GM18511 (cell line): ENCODE results near the gene ZNF618.

Experiments
- ATAC-seq: cut with Tn5 transposase; IDR thresholded peaks from one replicate; pipeline ENCODE4 v1.9.1; 2021; ENCODE audit warnings: mild to moderate bottlenecking, moderate library complexity; ENCODE audit not compliant: unreplicated experiment

The ZNF618 gene

DNA sequence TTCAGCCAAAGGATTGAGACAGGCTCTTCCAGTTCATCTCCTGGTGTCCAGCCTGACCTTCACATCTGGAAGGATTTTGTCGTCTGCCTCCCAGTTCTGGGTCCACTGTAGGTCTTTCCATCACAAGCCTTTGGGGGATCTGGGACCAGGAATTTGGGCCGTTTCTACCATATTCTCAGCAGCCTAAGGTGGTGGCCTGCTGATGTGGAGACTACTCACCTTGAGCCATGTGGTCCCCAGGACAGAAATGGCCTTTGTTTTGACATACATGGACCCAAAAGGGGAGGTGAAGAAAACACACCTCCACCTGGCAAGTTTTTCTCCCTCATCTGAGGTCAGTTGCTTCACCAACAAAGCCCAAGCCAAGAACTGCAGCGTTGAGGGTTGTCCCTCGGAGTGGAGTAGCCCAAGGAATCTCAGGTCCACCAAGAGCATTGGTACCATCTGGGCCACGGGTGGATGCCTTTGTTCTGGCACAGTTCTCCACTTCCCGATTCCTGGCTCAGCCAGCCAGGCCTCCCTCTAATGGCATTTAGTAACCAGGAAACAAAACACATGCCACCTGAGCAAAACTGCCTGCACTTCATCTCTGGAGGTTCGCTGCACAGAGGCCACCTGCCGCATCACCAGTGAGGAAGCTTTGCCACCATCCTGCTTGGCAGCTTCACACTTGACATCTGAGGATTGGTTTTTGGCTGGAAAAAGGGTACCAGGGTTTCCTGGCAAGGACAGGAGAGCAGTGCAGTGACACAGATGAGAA, 177.3 kb downstream of the ZNF618 start:
- ATAC-seq: no peak

- no peak for ATAC-seq
Measured at GRCh38 chr9:114054191-114054690, 178.1 kb downstream of the ZNF618 start.

GRCh38 chr9:114055061-114055460, 179.0 kb downstream of the ZNF618 start:
- no peak for ATAC-seq

DNA sequence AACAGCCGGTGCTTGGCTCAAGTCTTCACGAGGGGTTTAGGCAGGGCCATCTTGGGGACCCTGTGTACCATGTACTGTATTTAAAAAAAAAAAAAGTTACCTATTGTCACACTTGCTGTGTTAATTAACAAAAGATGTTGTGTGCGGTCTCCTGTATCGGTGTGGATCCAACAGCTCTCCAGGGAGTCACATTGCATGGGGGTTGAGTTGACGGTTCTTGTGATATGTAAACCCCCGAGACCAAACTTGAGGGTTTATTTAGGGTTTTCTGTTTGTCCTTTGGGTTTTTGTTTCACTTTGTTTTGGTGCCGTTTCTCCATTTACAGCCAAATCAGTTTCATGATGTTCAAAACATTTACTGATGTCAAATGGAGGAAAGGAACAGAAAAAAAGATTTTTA, 179.8 kb downstream of the ZNF618 start:
- no peak for ATAC-seq

GRCh38 chr9:114056527-114056926, 180.4 kb downstream of the ZNF618 start:
- ATAC-seq: no peak

GRCh38 chr9:114057161-114057885, 181.2 kb downstream of the ZNF618 start:
- ATAC-seq: no peak

DNA sequence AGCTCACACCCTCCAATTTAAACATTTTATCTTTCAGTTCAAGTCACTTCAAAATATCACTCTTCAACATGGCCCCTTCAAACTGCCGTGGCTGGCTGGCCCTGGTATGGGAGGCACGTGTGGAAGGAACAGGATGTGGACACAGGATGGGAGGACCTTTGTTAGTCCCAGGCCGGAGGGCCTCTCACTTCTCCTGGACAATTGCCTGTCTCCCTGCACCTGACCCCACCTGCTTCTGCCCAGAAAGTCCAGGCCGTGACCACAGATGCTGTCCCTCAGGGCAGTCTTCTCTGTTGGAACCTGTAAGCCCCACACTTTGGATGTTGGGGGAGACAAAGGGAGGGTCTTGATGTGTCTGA, 182.6 kb downstream of the ZNF618 start:
- ATAC-seq: no peak

GRCh38 chr9:114059047-114059803, 183.1 kb downstream of the ZNF618 start:
- no peak for ATAC-seq

GRCh38 chr9:114060070-114060469, 184.0 kb downstream of the ZNF618 start:
- ATAC-seq: no peak

- ATAC-seq: no peak
Measured at GRCh38 chr9:114060711-114061110, 184.6 kb downstream of the ZNF618 start.

DNA sequence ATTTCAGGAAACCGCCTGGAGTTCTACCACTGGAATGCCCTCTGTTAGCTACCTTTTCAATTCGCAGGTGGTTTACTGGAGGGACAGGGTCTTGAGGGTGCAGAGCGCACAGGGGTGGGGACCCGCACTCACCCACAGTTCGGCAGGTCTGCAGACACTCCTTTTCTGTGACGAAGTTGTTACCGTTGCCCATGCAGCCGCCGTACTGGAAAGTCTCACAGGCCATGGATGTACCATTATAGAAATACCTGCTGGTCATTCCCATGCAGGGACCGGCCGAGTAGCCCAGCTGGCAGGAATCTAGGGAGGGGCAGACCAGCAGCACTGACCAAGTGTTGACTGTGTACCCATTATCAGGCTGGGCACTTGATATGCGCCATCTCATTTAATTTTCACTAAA, 185.2 kb downstream of the ZNF618 start:
- no peak for ATAC-seq

GRCh38 chr9:114061830-114062474, 185.8 kb downstream of the ZNF618 start:
- ATAC-seq: no peak

- no peak for ATAC-seq
Measured at GRCh38 chr9:114065304-114065703, 189.2 kb downstream of the ZNF618 start.

DNA sequence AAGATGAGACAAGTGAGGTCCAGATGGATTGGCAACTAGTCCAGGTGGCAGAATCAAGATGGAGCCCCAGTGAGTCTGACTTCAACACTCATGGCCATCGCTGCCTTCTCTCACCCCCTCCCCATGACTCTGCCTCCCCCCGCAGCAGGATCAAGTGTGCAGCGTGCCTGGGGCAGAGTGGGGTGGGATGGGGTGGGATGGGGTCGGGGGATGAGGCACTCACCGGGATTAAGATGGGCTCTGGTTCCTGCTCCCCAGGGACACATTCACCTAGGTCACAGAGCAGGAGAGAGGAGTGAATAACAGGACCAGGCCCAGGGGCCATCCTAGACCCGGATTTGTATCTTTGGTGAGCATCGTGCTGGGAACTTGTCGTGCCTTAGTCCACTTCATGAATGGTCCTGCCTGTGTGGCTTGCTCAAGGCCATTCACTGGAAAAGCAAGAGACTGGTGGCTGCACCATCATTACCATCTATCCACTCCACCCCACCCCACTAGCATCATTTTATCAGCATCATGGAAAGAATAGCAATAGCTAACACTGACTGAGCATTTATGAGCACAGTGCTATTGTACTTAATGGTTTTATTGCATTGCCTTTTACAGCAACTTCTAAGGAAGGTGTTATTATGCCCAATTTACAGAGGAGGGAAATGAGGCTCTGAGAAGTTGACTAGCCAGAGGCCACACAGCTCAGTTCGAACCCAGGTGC, 193.5 kb downstream of the ZNF618 start:
- no peak for ATAC-seq

DNA sequence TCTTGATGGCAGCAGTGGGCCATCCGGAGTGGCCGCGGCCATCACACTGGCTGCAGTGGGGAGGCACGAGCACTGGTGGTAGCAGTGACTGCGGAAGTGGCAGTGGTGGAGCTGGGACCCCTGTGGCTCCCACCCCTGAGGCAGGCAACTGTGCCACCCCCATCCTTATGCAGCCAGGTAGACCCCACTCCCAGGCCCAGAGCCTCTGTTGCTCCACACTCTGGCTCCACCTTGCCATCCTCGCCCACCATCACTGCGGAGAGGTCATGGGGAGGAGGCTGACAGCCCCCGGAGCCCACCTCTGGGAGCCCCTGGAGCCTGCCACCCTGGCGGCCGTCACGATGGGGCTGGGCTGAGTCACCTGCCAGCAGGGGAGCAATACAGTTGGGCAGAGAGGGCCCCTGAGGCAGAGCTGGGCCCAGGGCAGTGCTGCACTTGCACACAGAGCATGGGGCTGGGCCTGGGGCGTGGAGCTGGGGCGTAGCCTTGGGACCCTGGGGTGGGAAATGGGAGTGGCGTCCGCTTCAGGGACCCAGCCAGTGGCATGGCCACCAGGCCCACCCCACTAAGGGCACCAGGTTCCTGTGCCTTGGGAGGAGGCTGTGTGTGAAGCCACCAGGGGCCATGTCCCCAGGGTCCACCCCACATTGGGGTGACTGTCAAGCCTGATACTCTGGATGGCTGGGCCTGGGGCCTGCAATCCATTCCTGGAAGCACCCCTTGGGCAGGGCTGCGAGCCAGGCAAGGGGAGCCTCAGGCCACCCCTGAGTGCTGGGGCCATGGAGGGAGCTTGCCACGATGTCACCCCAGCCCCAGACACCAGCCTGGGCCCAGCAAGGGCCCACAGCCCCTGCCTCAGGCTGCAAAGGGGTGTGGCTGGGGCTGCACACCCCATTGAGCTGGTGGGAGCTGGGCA, 194.3 kb downstream of the ZNF618 start:
- no peak for ATAC-seq

DNA sequence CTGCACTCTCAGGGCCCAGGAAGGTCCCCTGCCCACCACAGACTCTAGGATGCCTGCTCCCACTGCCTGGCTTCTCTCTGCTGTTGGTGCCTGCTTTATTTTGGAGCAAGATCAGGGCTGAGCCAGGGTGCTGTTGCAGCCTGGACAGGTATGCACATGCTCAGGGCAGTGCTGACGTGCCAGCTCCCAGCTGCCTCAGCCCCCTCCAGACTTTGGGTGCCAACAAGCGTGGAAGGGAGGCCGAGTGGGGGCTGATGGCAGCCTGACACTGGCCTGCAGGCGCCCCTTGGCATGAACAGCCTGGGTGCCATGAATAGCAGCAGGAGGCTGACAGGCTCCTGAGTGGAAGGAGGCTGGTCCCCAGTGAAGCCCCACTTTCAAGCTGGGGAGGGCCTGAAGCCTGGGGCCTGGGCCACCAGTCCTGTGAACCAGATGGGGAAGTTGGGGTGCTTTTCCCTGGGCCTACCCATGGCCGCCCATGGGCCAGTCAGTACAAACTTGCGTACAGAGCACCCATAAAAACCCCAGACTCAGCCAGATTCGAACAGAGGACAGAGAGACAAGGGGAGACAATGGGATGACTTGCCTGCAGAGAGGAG, 195.2 kb downstream of the ZNF618 start:
- no peak for ATAC-seq

DNA sequence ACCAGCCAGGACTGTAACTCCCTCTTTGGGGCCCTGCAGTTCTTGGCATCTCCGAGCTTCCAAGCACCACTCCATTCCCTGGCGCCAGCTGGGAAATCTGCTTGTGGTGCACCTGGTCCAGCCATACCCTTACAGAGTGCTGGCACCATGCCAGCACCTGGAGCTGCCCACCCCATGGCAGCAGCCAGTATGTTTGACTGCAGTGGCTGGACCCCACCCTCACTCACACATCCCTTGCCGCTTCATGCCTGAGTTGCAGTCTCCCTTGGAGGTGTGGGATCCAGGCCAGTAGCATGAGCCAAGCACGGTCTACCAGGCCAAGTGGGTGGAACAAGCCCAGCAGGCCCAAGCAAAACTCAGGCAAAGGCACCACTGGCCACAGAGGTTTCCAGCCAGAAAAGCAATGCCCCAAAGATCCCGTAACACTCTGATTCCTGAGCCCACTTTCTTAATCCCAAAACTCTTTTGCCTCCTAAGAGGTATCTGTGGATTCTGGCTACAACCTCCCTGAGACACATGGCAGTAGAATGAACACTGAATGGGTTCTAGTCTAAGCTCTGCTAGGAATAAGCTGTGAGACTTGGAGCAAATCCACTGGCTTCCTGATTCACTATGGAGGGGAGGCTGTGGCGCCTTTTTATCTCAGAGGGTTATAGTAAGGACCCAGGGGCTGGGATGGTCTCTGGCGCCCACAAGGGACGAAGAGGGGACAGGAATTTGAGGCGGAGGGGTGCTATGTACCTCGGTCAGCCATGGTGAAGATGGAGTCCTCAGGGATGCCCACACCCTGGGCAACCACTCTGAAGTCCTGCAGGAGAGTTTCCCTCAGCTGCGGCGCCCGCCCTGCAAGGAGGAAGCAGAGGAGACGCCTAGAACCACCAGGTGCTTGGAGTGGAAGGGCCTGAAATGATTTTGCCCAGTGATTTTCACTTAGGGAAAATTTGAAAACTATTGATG, 196.4 kb downstream of the ZNF618 start:
- ATAC-seq: no peak

- no peak for ATAC-seq
Measured at GRCh38 chr9:114075602-114076001, 199.5 kb downstream of the ZNF618 start.
